HG03442 (cell line): ENCODE results near the gene OR1E2.
"Not testable (repeated sequence)": the region's sequence is repeated elsewhere in the genome, so short reads cannot be mapped to it uniquely, and the experiment has no call there.

Source experiments
- ATAC-seq: cut with Tn5 transposase; IDR thresholded peaks from one replicate; pipeline ENCODE4 v1.9.1; 2021; ENCODE audit warnings: mild to moderate bottlenecking, moderate library complexity; ENCODE audit not compliant: unreplicated experiment

The OR1E2 gene

DNA sequence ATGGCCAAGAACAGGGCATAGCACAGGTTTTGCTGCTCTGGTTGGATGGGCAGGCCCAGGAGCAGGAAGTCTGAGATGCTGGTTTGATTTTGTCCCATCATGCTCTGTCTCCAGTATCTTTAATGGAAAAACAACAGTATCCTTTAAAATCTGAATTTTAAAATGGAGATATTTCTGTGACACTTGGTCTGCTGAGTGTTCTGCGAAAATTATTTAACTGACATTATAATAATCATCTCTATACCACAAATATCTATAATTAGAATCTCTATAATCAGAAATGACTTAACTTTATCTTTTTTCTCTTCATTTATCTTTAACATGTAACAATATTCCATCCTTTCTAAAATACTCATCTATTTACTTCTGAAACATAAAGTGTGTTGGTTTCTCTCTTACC is 35.3 kb downstream of the OR1E2 start, which contains the start of gene OR1E1:
TSS of gene OR1E1 (minus strand) at position 101 of the 400 bp plus-strand sequence. CDS start at position 101, 0 bp downstream.
- no peak for ATAC-seq

DNA sequence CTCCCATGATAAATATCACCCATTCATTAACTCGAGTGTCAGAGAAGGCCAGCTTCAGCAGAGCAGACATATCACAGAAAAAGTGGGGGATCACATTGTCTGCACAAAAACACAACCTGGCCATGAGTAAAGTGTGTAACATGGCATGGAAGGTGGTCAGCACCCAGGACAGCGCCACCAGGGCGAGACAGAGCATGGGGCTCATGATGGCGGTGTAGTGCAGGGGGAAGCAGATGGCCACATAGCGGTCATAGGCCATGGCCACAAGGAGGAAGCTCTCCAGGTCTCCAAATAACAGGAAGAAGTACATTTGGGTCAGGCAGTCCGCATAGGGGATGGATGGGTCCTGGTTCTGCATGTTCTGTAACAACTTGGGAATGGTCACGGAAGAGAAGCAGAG is 35.8 kb downstream of the OR1E2 start:
- not testable (repeated sequence) for ATAC-seq

DNA sequence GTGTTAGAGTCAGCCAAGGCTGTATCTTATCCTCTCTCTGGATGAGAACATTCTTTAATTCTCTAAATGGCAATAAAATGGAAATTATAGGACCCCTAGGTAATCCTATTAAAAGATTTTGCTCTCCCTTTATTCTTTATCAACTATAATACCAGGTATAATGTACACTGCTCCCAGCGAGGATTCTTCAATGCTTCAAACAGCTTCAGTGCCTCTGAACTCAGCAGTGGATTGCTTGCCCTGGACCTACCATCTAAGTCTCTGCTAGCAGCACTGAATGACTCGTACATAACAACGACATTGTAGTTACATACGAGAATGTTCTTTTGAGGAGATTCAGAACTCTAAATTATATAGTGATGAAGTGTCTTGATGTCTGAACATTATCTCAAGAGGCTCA is 43.9 kb downstream of the OR1E2 start:
- no peak for ATAC-seq

DNA sequence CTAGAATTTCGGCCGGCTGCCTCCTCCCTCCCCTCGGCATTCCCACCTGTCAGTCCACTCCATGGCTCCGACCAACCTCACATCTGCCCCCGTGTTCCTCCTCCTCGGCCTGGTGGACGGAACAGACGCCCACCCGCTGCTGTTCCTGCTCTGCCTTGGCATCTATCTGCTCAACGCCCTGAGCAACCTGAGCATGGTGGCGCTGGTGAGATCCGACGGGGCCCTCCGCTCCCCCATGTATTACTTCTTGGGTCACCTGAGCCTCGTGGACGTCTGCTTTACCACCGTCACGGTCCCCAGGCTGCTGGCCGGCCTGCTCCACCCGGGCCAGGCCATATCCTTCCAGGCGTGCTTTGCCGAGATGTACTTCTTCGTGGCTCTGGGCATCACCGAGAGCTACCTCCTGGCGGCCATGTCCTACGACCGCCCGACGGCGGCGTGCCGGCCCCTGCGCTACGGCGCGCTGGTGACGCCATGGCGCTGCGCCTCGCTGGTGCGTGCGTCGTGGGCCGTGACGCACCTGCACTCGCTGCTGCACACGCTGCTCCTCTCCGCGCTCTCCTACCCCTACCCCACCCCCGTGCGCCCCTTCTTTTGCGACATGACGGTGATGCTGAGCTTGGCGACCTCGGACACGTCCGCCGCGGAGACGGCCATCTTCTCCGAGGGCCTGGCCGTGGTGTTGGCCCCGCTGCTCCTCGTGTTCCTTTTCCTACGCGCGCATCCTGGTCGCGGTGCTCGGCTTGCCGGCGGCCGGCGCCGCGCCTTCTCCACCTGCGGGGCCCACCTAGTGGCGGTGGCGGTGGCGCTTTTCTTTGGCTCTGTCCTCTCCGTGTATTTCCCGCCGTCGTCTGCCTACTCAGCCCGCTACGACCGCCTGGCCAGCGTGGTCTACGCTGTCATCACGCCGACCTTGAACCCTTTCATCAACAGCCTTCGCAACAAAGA is 47.5 kb downstream of the OR1E2 start, which contains the start of gene OR3A2:
TSS of gene OR3A2 (minus strand) at position 440 of the 948 bp plus-strand sequence.
- no peak for ATAC-seq
